ENCODE measurements around the gene PTOV1. TPM values are rescaled to one million over a fixed set of nuclear protein-coding genes. Genes with fewer than 3 reads are reported as not detected.

Gene PTOV1
- total RNA-seq, 1 donor = 26.1 TPM

DNA sequence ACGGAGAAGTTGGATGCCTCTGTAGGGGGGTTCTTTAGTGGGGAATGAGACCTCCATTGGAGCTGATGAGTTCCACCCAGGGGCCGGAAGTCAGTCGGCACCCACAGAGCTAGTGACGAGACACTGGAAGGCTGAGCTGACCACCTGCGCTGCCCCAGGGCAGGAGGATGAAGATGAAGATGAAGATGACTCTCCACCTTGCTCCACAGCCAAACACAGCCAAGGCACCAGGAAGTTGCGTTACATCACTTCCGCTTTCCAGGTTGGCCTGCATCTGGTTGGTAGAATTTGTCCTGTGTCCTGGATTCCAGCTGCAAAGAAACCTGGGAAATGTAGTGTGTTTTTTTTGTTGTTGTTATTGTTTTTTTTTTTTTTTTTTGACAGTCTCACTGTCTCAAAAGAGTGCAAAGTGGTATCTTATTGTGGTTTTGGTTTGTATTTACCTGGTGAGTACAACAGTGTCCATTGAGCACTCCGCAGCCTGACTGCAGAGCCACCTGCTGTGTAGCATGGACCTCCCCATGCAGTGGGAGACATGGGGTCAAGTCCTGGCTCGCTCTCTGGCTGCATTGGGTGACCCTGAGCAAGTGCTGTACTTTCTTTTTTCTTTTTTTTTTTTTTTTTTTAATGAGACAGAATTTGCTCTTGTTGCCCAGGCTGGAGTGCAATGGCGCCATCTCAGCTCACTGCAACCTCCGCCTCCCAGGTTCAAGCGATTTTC is 28.4 kb downstream of the PTOV1 start:
- Histone ChIP-seq H3K27me3 (ENCODE audit: insufficient read depth, low read length) (no peaks in the 10 kb centered on the region), H3K9me3 (ENCODE audit: low read depth, low read length) (no peaks in the 10 kb centered on the region), H3K4me3 (ENCODE audit: low read length) (no peak overlapping the region), H3K4me1 (ENCODE audit: insufficient read depth, low read length) (peaks cover 25% of the 10 kb centered on the region)

DNA sequence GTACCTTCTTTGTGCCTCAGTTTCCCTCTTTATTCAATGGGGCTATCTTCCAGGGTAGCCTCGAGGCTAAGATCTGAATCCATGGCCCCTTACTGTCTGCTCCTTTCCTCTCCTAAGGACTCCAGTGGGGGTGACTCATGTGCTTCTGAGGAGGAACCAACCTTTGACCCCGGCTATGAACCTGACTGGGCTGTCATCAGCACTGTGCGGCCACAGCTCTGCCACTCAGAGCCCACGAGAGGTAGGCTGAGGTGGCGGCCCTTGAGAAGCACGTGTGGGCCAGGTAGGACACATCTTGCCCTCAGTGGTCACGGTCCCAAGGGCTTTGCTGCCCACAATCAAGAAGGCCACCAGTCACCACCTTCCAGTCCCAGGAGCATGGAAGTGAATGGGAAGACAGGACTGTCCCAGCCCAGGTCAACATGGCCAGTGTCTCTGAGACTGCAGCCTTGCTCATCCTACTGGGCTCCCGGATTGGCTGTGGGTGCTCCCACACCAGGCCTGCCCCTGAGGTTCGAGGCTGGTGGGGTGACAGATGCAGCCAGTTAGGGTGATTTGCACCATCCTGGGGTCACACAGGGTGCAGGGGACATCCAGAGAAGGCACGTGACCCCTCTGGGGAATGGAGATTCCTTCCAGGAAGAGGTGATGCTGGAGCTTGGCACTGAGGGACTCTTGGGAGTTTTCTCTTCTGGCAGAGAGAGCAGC is 29.4 kb downstream of the PTOV1 start:
- H3K27me3 ChIP-seq (ENCODE audit: insufficient read depth, low read length) = no peaks in the 10 kb centered on the region
- H3K9me3 ChIP-seq (ENCODE audit: low read depth, low read length) = no peaks in the 10 kb centered on the region
- H3K4me1 ChIP-seq (ENCODE audit: insufficient read depth, low read length) = peaks cover 22% of the 10 kb centered on the region
- no peak overlapping the region for H3K4me3 ChIP-seq (ENCODE audit: low read length)

DNA sequence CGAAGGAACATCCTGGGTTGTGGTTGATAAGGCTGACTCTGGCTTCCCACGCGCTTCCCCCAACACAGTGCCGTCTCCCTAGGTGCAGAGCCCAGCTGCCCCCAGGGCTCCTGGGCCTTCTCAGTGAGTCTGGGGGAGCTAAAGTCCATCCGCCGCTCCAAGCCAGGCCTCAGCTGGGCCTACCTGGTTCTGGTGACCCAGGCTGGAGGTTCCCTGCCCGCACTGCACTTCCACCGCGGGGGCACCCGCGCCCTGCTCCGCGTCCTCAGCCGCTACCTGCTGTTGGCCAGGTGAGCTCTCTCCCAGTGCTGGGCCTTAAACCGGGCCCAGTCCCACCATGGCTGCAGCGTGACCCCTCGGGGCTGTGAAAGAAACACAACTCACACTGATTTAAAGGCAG is 30.2 kb downstream of the PTOV1 start:
- Histone ChIP-seq H3K4me1 (ENCODE audit: insufficient read depth, low read length) (peaks cover 14% of the 10 kb centered on the region), H3K9me3 (ENCODE audit: low read depth, low read length) (no peaks in the 10 kb centered on the region), H3K4me3 (ENCODE audit: low read length) (no peak overlapping the region), H3K27me3 (ENCODE audit: insufficient read depth, low read length) (no peaks in the 10 kb centered on the region)

DNA sequence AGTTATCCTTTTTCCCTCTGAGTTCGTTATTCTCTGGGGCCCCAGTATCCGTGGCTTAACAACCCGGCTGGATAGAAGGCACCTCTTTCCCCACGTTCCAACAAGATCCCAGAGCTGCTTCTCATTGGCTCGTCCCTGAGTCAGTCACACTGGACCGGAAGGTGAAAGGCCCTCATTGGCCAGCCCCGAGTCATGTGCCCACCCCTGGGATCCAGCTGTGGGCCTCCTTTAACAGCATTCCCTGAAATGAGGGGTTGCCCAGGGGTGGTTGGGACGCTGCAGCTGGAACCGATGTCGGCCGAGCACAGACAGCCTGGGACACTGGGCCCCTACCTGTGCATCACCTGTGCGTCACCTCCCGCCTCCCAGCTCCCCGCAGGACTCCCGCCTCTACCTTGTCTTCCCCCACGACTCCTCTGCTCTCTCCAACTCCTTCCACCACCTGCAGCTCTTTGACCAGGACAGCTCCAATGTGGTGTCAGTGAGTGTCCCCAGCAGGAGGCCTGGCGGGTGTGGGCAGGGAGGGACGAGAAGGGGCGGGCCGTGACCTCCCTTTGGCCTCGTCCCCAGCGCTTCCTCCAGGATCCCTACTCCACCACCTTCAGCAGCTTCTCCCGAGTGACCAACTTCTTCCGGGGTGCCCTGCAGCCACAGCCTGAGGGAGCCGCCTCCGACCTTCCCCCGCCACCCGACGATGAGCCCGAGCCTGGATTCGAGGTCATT is 30.9 kb downstream of the PTOV1 start:
- no peak overlapping the region for H3K4me3 ChIP-seq (ENCODE audit: low read length)
- peaks cover 14% of the 10 kb centered on the region for H3K4me1 ChIP-seq (ENCODE audit: insufficient read depth, low read length)
- no peaks in the 10 kb centered on the region for H3K27me3 ChIP-seq (ENCODE audit: insufficient read depth, low read length)
- H3K9me3 ChIP-seq (ENCODE audit: low read depth, low read length) = no peaks in the 10 kb centered on the region

DNA sequence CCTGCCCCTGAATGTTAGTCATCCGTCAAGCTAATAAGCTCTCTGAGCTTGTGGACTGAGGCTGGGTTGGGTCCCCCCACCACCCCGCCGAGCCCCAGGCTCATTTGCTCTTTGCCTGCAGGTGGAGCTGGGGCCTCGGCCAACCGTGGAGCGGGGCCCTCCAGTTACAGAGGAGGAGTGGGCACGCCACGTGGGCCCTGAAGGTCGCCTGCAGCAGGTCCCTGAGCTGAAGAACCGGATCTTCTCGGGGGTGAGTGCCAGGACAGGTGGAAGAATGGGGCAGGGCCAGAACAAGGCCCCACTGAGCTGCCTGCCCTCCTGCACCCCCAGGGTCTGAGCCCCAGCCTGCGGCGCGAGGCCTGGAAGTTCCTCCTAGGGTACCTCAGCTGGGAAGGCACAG is 31.7 kb downstream of the PTOV1 start:
- H3K27me3 ChIP-seq (ENCODE audit: insufficient read depth, low read length) = no peaks in the 10 kb centered on the region
- H3K4me3 ChIP-seq (ENCODE audit: low read length) = no peak overlapping the region
- H3K4me1 ChIP-seq (ENCODE audit: insufficient read depth, low read length) = peaks cover 14% of the 10 kb centered on the region
- no peaks in the 10 kb centered on the region for H3K9me3 ChIP-seq (ENCODE audit: low read depth, low read length)

DNA sequence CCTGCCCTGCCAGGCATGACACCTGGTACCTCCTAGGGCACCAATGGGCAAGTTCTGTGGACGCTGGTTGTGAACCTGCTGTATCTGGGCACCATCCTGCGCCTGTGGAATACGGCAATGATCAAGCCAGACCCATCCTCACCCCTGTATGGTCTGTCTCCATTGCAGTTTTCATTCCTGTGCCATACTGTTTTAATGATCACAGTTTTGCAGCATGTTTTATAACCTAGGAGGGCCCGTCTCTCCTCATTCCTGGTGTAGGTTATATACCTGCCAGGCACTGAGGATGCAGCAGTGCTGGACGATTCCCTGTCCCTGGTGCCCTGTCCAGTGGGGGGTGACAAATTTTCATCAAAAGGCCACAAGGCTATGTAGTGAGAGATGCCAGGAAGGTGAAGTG is 32.1 kb downstream of the PTOV1 start:
- Histone ChIP-seq H3K9me3 (ENCODE audit: low read depth, low read length) (no peaks in the 10 kb centered on the region), H3K4me1 (ENCODE audit: insufficient read depth, low read length) (peaks cover 12% of the 10 kb centered on the region), H3K4me3 (ENCODE audit: low read length) (no peak overlapping the region), H3K27me3 (ENCODE audit: insufficient read depth, low read length) (no peaks in the 10 kb centered on the region)

DNA sequence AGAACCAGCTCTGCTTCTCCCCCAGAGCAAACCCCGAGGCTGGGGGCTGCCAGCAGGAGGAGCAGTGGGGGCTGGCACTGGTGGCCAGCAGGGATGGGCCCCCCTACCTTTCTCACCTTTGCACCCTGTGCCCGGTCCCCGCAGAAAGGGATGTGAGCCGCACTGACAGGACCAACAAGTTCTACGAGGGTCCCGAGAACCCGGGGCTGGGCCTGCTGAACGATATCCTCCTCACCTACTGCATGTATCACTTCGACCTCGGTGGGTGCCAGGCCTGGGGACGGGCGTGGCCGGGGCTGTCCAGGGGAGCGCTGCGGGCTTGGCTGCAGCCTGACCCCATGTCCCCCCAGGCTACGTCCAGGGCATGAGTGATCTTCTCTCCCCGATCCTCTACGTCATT is 33.1 kb downstream of the PTOV1 start:
- Histone ChIP-seq H3K27me3 (ENCODE audit: insufficient read depth, low read length) (no peaks in the 10 kb centered on the region), H3K4me1 (ENCODE audit: insufficient read depth, low read length) (peaks cover 2% of the 10 kb centered on the region), H3K4me3 (ENCODE audit: low read length) (no peak overlapping the region), H3K9me3 (ENCODE audit: low read depth, low read length) (no peaks in the 10 kb centered on the region)

DNA sequence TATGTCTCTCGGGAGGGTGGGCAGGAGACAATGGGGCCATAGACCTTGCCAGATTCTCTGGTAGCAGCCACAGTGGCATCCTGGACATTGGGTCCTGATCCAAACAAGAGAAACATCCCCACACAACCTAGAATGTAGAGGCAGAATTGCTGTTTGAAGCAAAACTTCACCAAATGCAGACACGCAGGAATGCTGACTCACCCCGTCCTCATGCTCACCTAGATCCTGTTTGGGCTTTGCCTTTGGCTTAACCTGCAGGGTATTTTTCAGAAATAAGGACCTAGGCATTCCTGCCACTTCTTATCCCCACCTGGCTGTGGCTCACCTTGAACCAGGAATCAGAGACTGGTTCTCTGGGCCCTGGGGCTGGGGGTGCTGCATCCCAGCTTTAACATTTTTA is 33.8 kb downstream of the PTOV1 start:
- Histone ChIP-seq H3K9me3 (ENCODE audit: low read depth, low read length) (no peaks in the 10 kb centered on the region), H3K4me3 (ENCODE audit: low read length) (no peak overlapping the region), H3K4me1 (ENCODE audit: insufficient read depth, low read length) (peaks cover 2% of the 10 kb centered on the region), H3K27me3 (ENCODE audit: insufficient read depth, low read length) (no peaks in the 10 kb centered on the region)

DNA sequence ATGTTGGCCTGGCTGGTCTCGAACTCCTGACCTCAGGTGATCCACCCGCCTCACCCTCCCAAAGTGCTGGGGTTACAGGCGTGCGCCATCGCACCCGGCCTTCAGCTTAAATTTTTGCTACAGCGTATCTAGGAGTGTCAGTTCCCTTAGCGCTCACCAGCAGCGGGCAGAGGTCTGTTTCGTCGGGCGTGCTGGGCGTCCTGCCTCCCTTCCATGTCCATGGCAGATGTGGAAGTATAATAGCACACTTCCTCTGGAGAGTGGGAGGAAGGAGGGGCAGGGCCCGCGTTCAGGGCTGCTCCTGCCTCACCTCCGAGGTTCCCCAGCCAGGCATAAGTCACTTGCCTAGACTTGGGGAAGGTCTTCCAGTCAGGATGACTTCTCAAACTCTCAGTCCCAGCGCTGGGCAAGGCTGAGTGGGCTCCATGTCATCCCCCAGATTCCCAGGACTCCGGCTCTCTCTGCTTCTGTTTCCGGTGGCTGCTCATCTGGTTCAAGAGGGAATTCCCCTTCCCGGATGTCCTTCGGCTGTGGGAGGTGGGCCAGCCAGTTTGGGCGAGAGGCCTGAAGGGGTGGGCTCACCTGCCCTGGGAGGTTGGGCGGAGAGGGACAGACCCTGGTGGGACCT is 36.2 kb downstream of the PTOV1 start:
- Histone ChIP-seq H3K4me1 (ENCODE audit: insufficient read depth, low read length) (peaks cover 9% of the 10 kb centered on the region), H3K4me3 (ENCODE audit: low read length) (no peak overlapping the region), H3K9me3 (ENCODE audit: low read depth, low read length) (no peaks in the 10 kb centered on the region), H3K27me3 (ENCODE audit: insufficient read depth, low read length) (no peaks in the 10 kb centered on the region)

DNA sequence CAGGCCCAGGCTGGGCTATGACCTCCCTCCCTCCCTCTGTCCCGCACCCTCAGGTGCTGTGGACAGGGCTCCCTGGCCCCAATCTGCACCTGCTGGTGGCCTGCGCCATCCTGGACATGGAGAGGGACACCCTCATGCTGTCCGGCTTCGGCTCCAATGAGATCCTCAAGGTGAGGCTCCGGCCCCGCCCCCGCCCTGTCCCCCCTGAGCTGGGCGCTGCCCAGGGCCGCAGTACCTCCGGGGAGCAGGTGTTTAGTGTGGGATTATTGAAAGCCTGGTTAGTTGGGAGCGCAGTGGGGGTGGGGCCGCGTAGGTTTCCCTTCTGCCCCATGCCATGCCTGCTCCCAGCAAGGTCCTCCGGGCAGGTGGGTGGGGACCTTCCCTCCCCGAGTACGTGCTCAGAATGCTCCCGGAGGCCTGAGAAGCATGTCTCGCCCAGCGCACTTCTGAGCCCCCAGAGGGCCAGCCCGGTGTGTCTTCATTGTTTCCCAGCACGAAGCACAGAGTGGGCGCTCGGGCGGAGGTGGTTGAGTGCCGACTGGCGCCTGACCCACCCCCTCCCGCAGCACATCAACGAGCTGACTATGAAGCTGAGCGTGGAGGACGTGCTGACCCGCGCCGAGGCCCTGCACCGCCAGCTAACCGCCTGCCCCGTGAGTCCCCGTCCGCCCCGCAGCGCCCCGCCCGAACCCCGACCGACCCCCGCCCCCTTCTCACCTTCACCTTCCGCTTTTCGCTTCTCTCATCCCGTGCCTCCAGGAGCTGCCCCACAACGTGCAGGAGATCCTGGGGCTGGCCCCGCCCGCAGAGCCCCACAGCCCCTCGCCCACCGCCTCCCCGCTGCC is 36.9 kb downstream of the PTOV1 start:
- Histone ChIP-seq H3K27me3 (ENCODE audit: insufficient read depth, low read length) (no peaks in the 10 kb centered on the region), H3K4me1 (ENCODE audit: insufficient read depth, low read length) (peaks cover 9% of the 10 kb centered on the region), H3K4me3 (ENCODE audit: low read length) (no peak overlapping the region), H3K9me3 (ENCODE audit: low read depth, low read length) (no peaks in the 10 kb centered on the region)

DNA sequence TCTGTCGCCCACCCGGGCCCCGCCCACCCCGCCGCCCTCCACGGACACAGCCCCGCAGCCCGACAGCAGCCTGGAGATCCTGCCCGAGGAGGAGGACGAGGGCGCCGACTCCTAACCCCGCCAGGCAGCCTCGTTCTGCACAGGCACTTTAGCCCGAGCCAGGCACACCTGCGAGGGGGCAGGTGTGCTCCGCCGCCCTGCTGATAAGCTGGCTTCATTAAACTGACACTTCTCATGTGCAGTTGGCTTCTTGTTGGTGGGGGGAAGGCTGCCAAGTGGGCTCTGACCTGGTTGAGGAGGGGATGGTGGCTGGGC is 37.5 kb downstream of the PTOV1 start:
- H3K4me1 ChIP-seq (ENCODE audit: insufficient read depth, low read length) = peaks cover 9% of the 10 kb centered on the region
- H3K9me3 ChIP-seq (ENCODE audit: low read depth, low read length) = no peaks in the 10 kb centered on the region
- no peaks in the 10 kb centered on the region for H3K27me3 ChIP-seq (ENCODE audit: insufficient read depth, low read length)
- H3K4me3 ChIP-seq (ENCODE audit: low read length) = no peak overlapping the region

DNA sequence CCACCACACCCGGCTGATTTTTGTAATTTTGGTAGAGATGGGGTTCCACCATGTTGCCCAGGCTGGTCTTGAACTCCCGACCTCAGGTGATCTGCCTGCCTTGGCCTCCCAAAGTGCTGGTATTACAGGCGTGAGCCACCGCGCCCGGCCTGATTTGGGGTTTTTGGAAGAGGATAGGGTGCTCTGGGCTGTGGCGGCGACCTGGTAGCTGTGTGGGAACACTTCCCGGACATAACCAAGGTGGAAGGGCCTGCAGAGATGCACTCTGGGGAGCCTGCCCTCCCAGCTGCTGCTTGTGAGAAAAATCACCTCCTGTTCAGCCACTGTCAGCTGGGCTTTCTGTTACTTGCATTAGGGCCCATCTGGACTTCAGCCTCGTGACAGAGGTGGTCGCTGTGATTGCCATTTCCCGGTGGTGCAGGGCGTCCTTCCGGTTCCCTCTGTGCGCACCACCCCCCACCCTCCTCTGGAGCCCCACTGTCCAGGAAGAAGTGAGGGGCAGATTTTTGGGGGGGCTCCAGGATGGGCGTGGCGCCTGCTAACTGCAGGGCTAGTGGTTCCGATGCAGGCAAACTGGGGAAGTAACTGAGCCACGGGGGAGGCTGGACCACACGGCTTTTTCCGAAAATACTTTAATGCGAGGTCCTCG is 38.2 kb downstream of the PTOV1 start:
- Histone ChIP-seq H3K4me3 (ENCODE audit: low read length) (no peak overlapping the region), H3K27me3 (ENCODE audit: insufficient read depth, low read length) (no peaks in the 10 kb centered on the region), H3K9me3 (ENCODE audit: low read depth, low read length) (no peaks in the 10 kb centered on the region), H3K4me1 (ENCODE audit: insufficient read depth, low read length) (peaks cover 9% of the 10 kb centered on the region)

DNA sequence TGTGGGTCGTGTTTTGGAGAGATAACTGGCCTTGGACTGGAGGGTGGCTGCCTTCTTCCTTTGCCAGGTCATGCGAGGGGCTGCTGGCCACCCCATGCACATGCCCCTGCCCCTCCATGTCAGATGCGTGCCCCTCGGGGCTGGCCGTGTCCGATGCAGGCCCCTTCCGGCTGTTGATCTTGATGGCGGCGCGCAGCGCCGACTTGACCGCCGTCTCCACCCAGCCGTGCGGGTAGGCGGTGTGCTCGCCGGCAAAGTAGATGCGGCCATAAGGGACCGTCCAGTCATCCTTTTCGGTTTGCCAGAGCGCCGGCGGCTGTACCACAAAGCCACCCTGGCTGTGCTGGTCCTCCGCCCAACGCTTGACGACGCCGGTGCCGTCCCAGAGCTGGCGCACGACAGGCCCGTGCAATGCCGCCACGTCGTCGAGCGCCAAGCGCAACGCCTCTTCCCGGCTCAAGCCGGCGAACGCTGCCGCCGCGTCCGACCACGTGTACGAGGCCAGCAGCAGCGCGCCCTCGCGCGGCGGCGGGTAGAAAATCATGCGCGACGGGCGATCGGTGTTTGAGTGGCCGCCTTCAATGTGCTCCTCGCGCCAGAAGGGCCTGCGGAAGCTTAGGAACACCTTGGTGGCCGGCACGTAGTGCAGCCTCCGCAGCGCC is 38.9 kb downstream of the PTOV1 start:
- no peaks in the 10 kb centered on the region for H3K9me3 ChIP-seq (ENCODE audit: low read depth, low read length)
- H3K4me3 ChIP-seq (ENCODE audit: low read length) = peak overlapping the region; percentile 18
- H3K27me3 ChIP-seq (ENCODE audit: insufficient read depth, low read length) = no peaks in the 10 kb centered on the region
- peaks cover 9% of the 10 kb centered on the region for H3K4me1 ChIP-seq (ENCODE audit: insufficient read depth, low read length)
